ENCODE results near the gene NARF. TPM values are rescaled to one million over a fixed set of nuclear protein-coding genes. Genes with fewer than 3 reads are reported as not detected.
"Not testable (repeated sequence)": the region's sequence is repeated elsewhere in the genome, so short reads cannot be mapped to it uniquely, and the experiment has no call there.

The NARF gene
- total RNA-seq, 1 donor from 2014 or later: 38.1 TPM

DNA sequence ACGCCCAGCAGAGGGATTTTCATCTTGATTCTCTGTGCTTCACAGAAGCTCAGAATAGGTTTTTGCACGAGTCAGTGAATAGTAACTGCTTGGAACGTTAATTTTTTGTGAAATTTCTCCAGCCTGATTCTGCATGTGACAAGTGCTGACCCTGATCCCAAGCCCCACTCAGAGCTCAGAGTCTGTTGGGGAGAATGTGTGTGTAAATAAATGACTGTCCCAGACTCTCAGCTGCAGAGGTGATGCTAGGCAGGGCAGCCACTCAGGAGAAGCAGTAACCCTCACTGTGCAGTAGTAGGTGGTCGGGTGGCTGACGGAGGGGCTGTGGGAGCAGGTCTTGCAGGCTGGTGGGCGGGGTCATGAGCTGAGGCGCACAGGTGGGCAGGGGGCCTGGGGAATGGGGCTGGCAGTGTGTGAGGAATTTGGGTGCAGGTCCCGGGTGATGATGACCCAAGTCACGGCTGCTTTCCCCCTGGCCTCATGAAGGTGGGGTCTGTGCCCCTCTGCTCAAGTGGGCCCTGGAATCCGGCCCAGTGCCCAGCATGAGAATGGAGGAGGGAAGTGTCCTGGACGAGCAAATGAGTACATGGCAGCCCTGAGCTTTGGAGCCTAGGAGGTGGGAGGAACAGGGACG is 44.7 kb downstream of the NARF start:
- no peak for DNase-seq

DNA sequence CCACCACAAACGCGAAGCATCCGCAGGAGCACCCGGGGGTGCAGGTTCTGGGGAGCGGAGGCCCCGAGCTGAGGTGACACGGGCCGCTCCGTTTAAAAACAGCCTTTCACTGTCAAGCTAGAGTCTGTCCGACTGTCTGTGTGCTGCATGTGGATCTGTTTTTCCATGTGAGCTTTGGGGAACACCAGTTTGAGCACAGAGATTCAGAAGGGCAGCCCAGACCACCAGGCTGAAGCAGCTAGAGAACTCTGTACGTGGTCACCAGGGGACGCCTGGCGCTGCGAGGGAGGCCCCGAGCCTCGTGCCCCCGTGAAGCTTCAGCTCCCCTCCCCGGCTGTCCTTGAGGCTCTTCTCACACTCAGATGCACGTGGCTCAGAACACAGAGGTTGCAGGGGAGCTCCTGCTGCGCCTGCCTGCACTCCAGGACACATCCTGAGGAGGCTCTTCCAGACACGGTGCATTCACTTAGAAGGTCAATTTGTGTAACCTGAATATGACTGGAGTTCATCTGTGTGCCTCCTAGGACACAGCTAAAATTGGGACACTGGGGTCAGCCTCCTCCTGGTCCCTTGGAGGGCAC is 45.3 kb downstream of the NARF start:
- no peak for DNase-seq

GRCh38 chr17:82505296-82505695 is 46.8 kb downstream of the NARF start:
- DNase-seq: no peak

- not testable (repeated sequence) for DNase-seq
Measured at GRCh38 chr17:82506402-82506801, 47.9 kb downstream of the NARF start.

- no peak for DNase-seq
Measured at GRCh38 chr17:82507631-82508175, 49.2 kb downstream of the NARF start.

DNA sequence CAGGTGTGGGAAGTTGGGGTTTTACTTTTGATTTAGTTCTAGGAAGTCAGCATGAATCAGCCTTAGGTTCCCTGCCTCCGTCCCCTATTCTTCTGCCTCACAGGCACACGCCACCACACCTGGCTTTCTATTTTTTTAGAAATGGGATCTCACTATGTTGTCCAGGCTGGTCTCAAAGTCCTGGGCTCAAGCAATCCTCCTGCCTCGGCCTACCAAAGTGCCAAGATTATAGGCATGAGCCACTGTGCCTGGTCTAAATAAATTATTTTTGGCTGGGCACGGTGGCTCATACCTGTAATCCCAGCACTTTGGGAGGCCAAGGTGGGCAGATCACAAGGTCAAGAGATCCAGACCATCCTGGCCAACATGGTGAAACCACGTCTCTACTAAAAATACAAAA is 53.1 kb downstream of the NARF start:
- DNase-seq: not testable (repeated sequence)

GRCh38 chr17:82513864-82514263 is 55.3 kb downstream of the NARF start:
- DNase-seq: not testable (repeated sequence)

DNA sequence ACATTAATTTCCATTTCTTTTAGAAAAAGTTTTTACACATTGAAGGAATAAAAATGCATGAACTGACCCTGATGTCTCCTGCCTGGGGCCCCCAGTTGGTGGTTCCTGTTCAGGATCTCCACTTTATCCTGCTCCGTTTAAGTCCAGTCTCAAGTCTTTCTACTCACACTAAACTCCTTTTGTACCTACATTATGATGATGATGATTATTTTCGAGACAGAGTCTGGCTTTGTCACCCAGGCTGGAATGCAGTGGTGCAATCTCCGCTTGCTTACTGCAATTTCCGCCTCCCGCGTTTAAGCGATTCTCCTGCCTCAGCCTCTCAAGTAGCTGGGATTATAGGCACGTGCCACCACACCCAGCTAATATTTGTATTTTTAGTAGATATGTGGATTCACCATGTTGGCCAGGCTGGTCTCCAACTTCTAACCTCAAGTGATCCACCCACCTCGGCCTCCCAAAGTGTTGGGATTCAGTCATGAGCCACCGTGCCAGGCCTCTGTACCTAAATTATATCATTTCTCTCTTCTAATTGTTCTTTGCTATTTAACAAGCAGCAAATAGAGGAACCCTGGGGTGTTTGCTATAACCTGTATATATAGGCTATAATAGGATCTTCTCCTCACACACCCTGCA is 58.8 kb downstream of the NARF start:
- no peak for DNase-seq

GRCh38 chr17:82518826-82519810 is 60.6 kb downstream of the NARF start, which contains the start of gene FOXK2:
FOXK2 (plus strand) TSS chr17:82519732; CDS start chr17:82519889, 157 bp downstream.
- peak; percentile 92 for DNase-seq

- DNase-seq: no peak
Measured at GRCh38 chr17:82519971-82520903, 61.7 kb downstream of the NARF start.

DNA sequence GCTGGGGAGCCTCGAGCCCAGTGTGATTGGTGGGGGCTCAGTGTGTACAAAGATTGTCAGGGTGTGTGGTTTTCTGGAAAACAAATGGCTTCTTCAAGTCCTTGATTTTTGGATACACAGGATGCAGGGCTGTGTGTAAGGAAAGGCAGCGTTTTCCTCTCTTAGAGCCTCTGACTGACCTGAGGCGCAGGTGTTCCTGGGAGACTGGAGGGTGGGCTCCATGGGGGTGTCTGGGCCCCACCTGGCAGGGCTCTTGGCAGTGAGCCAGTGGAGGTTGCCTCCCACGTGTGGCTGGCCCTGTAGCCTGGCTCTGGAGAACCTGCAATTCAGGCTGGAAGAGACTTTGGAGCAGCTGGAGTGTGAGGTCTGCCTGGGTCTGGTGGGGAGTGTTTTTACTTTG is 66.0 kb downstream of the NARF start:
- no peak for DNase-seq

DNA sequence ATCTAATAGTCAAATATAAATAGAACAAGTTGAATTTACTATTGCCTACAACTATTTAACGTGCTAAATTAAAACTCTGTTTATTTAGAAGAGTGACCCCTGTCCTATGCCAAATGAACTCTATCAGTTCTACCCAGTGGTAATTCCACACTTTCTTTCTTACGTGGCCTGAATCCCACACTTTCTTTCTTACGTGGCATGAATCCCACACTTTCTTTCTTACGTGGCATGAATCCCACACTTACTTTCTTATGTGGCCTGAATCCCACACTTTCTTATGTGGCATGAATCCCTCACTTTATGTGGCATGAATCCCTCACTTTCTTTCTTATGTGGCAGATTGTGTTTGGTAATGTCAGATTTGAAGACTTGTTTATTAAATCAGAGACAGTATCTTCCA is 67.2 kb downstream of the NARF start:
- no peak for DNase-seq

DNA sequence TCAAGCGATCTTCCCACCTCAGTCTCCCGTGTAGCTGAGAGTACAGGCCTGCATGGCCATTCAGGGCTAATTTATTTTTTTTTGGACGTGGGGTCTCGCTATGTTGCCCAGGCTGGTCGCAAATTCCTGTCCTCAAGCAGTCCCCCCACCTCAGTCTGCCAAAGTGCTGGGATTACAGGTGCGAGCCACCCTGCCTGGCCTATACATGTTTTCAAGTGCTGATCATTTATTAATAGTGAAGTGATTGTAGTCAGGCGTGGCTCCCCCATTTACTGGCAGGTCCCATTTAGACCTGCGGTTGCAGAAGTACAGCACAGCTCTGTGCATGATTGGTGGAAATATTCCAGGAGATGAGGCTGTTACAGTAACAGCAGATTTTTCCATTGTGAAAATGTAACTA is 69.4 kb downstream of the NARF start:
- no peak for DNase-seq

DNA sequence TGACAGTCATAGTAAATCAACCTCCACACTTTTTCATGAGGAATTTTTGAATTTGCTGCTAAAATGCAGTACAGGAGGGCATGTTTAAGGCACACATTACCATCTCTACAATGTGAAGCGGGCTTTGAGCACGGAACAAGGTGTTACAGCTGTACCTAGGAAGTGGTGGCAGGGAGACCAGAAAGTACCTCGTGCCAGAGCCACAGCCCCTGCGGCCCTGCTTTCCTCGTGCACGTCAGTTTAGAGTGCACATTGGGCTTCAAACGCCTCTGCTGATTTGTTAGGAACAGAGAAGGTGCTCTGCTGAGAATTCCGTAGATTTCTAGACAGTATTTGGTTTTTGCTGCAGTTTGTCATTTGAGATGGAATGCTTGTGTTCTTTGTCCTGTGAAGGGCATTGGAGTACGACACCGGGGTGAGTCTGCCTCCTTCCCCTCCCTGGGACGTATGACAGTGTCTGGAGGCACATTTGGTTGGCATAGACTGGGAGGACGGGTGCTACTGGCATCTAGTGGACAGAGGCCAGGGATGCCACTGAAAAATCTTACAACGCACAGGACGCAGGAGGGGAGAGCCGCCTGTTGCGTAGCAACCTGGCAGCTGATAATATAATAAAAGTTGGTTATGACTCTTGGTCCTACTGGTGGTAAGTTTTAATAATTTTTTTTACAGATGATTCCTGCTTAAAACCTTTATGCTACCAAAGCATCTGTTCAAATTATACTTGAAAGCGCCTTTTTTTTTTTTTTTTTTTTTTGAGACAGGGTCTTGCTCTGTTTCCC is 70.1 kb downstream of the NARF start:
- peak; percentile 70 for DNase-seq

- DNase-seq: no peak
Measured at GRCh38 chr17:82529914-82530300, 71.4 kb downstream of the NARF start.

GRCh38 chr17:82531431-82531881 is 72.9 kb downstream of the NARF start:
- no peak for DNase-seq

- no peak for DNase-seq
Measured at GRCh38 chr17:82534401-82534812, 75.9 kb downstream of the NARF start.

DNA sequence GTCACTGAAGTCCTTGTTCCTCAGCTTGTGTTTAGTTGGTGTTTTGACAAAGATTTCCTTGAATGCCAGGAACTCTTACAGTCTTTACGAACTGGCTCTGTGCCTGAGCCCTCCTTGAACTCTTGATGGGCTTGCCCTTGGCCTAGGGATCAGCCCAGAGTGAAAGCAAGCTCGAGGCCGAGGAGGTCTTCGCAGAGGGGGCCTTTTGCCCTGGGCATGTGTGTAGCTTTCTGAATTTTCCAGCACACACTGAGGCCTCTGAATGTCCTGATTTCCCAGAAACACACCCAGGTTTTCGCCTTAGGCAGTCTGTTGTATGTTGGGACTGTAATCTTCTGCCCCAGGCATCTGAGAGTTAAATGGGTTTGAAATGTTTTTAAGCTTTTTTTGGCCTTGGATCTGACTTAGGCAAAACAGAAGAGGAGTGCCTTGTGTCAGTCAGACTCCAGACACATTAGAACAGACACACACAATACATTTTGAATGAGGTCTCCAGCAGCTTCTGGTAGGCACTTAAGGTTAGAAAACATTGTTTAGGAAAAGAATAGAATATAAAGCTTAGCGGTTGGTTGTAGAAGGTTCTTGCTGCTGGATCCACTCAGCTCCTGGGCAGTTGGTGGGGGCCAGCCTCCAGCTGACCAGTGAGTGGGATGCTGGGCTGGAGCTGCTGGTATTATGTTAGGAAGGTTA is 78.1 kb downstream of the NARF start:
- no peak for DNase-seq

DNA sequence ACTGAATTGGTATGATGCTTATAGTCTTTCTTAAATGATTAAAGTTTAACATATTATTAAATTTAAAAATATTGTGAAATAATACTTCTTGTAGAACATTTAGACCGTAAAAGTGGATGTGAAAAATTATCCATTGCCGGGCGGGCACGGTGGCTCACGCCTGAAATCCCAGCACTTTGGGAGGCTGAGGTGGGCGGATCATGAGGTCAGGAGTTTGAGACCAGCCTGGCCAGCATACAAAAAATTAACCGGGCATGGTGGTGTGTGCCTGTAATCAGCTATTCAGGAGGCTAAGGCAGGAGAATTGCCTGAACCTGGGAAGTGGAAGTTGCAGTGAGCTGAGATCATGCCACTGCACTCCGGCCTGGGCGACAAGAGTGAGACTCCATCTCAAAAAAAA is 78.7 kb downstream of the NARF start:
- DNase-seq: not testable (repeated sequence)

DNA sequence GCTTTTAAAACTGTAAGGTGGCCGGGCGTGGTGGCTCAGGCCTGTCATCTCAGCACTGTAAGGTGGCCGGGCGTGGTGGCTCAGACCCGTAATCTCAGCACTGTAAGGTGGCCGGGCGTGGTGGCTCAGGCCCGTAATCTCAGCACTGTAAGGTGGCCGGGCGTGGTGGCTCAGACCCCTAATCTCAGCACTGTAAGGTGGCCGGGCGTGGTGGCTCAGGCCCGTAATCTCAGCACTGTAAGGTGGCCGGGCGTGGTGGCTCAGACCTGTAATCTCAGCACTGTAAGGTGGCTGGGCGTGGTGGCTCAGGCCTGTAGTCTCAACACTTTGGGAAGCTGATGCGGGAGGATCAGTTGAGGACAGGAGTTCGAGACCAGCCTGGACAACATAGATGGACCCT is 80.5 kb downstream of the NARF start:
- DNase-seq: not testable (repeated sequence)

All from occipital lobe (tissue), 2 donors.